Mononuclear cell (primary cell): ENCODE measurements around the gene STRBP. TPM values are rescaled to one million over a fixed set of nuclear protein-coding genes. Genes with fewer than 3 reads are reported as not detected.
"Not testable (repeated sequence)": the region's sequence is repeated elsewhere in the genome, so short reads cannot be mapped to it uniquely, and the experiment has no call there.

ENCODE experiments used
- H3K27me3 ChIP-seq: 2 replicates; pipeline ENCODE4 v1.6.0; 2011; ENCODE audit warnings: low read length, control low read depth; ENCODE audit not compliant: insufficient read depth
- H3K4me1 ChIP-seq: 2 replicates; pipeline ENCODE4 v1.5.1; 2011; ENCODE audit warnings: mild to moderate bottlenecking, low read length, control low read depth; ENCODE audit not compliant: insufficient read depth
- H3K4me3 ChIP-seq: 2 replicates; pipeline ENCODE4 v1.5.1; 2011; ENCODE audit warnings: mild to moderate bottlenecking, low read length, moderate library complexity
- H3K9me3 ChIP-seq: 2 replicates; pipeline ENCODE4 v1.5.1; 2011; ENCODE audit warnings: low read depth, mild to moderate bottlenecking, control low read depth, low read length
- total RNA-seq: library from RNA; depleted of rRNA; stranded (reverse); fragments of >200 nt; gene quantifications from one replicate; pipeline ENCODE4 v1.2.3, GENCODE V29; 2012

STRBP gene
- total RNA-seq, 1 donor, result 13.6 TPM

DNA sequence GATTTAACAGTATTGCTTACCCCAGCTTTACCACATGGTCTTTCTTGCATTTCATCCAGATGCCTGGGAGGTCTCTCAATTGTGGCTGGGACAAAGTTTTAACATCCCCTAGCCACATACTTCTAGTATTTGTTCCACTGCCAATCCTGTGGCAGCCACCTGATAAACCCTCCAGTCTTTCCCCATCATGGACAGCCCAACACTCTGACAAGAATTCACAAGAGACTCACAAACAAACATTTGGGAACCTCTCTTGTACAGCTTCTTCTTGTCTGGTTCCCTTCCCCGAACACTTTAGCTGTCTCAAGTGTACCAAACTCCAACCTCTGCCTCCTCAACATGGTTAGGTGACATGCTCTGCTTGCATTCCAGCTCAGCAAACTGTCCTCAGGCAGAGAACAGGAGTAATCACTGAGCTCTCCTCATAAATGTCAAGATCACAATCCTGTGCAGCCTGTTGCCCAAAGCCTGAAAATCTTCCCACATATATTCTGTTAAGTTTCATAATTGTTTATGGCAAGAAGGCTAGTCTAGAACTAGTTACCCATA is 59.7 kb downstream of the STRBP start:
- Histone ChIP-seq H3K9me3 (no peaks in the 10 kb centered on the region), H3K4me3 (no peak overlapping the region), H3K27me3 (no peaks in the 10 kb centered on the region), H3K4me1 (no peaks in the 10 kb centered on the region)

- Histone ChIP-seq H3K4me1 (no peaks in the 10 kb centered on the region), H3K4me3 (no peak overlapping the region), H3K27me3 (no peaks in the 10 kb centered on the region), H3K9me3 (no peaks in the 10 kb centered on the region)
These were observed 62.3 kb downstream of the STRBP start for GRCh38 chr9:123206065-123206464.

- H3K4me3 ChIP-seq, result no peak overlapping the region
- H3K27me3 ChIP-seq, result no peaks in the 10 kb centered on the region
- H3K9me3 ChIP-seq, result no peaks in the 10 kb centered on the region
- no peaks in the 10 kb centered on the region for H3K4me1 ChIP-seq
These were observed 67.3 kb downstream of the STRBP start for GRCh38 chr9:123201083-123201482.

DNA sequence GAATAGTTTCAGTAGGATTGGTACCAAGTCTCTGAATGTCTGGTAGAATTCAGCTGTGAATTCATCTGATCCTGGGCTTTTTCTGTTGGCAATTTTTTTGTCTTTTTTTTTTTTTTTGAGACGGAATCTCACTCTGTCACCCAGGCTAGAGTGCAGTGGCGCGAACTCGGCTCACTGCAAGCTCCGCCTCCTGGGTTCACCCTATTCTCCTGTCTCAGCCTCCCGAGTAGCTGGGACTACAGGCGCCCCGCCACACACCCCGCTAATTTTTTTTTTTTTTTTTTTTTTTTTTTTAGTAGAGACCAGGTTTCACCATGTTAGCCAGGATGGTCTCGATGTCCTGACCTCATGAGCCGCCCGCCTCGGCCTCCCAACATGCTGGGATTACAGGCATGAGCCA is 67.9 kb downstream of the STRBP start:
- not testable (repeated sequence) for H3K9me3 ChIP-seq, H3K4me1 ChIP-seq, H3K4me3 ChIP-seq, H3K27me3 ChIP-seq

GRCh38 chr9:123196124-123196523 is 72.3 kb downstream of the STRBP start:
- no peaks in the 10 kb centered on the region for H3K4me1 ChIP-seq
- H3K27me3 ChIP-seq, result no peaks in the 10 kb centered on the region
- H3K9me3 ChIP-seq, result no peaks in the 10 kb centered on the region
- no peak overlapping the region for H3K4me3 ChIP-seq

GRCh38 chr9:123194023-123194422 is 74.4 kb downstream of the STRBP start:
- no peaks in the 10 kb centered on the region for H3K9me3 ChIP-seq
- no peaks in the 10 kb centered on the region for H3K4me1 ChIP-seq
- no peaks in the 10 kb centered on the region for H3K27me3 ChIP-seq
- H3K4me3 ChIP-seq, result no peak overlapping the region

DNA sequence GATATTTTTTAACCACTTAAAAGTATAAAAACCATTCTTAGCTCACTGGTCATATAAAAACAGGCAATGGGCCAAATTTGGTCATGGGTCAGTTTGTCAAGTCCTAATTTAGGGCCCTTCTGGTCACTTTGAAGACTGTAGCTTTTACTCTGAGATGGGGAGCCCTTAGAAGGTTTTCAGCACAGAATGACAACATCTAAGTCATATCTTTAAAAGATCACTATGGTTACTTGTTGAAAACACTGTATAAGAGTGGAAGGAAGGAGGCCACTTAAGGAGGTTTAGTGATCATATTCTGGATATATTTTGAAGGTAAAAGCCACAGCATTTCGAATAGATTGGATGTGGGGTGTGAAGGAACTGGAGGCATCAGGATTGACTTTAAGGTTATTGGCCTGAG is 76.7 kb downstream of the STRBP start:
- H3K27me3 ChIP-seq, result no peaks in the 10 kb centered on the region
- no peak overlapping the region for H3K4me3 ChIP-seq
- H3K4me1 ChIP-seq, result no peaks in the 10 kb centered on the region
- no peaks in the 10 kb centered on the region for H3K9me3 ChIP-seq

DNA sequence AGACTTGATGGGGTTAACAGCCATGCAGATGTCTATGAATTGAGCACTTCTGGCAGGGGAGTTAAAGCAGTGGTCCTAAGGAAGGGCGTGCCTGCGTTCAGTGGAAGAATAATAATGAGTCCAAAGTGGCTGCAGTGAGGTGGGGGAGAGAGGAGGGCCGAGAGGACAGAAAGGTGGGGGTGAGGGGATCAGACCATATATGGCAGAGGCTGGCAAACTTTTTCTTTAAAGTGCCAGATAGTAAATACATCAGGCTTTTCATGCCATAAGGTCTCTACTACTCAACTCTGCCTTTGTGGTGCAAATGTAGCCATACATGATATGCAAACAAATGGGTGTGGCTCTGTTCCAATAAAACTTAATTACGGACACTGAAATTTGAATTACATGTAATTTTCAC is 77.1 kb downstream of the STRBP start:
- Histone ChIP-seq H3K4me1 (no peaks in the 10 kb centered on the region), H3K27me3 (no peaks in the 10 kb centered on the region), H3K9me3 (no peaks in the 10 kb centered on the region), H3K4me3 (no peak overlapping the region)

DNA sequence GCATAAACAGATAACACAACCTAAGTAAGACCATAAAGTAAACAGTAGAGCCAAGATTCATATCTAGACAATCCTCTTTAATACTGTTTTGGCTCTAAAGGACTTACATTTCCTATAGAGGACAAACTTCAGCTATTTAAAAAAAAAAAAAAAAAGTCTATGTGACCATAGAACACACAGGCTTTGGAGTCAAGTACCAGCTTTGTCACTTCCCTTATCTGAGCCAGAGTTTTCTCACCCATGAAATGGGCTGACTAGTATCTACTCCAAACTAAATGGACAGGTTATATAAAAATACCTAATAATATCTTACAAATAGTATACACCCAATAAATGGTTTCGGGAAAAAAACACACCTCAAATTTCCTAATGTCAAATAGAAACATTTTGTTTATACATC is 81.3 kb downstream of the STRBP start:
- Histone ChIP-seq H3K9me3 (no peaks in the 10 kb centered on the region), H3K4me1 (no peaks in the 10 kb centered on the region)

DNA sequence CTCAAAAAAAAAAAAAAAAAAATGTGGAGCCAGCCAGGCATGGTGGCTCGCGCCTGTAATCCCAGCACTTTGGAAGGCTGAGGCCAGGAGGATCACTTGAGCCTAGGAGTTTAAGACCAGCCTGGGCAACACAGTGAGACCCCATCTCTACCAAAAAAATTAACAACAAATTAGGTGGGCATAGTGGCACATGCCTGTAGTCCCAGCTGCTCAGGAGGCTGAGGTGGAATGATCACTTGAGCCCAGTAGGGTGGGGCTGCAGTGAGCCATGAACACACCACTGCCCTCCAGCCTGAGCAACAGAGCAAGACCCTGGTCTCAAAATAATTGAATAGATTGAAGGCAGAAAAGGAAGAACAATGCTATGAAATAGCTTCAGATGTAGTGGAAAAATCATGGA is 82.4 kb downstream of the STRBP start:
- not testable (repeated sequence) for H3K4me3 ChIP-seq, H3K9me3 ChIP-seq, H3K4me1 ChIP-seq, H3K27me3 ChIP-seq

More for the DNA sequence above, 81.3 kb downstream of the STRBP start:
- no peak overlapping the region for H3K4me3 ChIP-seq
- no peaks in the 10 kb centered on the region for H3K27me3 ChIP-seq

DNA sequence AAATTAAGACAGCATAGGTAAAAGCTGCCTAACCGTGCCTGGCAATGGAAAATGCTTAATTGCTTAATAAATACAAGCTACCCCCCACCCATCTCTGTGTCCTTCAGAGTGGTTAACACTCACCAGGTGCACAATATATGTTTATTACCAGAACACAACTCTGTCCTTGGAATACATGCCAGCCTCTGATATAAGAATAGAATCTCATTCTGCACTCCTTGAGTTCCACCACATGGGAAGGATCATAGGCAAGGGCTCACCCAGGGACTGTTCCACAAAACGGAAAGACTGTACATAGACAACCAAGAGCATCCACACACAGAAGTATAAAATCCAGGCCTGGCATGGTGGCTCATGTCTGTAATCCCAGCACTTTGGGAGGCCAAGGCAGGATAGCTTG is 91.4 kb downstream of the STRBP start:
- H3K4me1 ChIP-seq, result peaks cover 16% of the 10 kb centered on the region
- H3K27me3 ChIP-seq, result no peaks in the 10 kb centered on the region
- H3K4me3 ChIP-seq, result no peak overlapping the region
- H3K9me3 ChIP-seq, result no peaks in the 10 kb centered on the region

- Histone ChIP-seq H3K9me3 (no peaks in the 10 kb centered on the region), H3K4me3 (no peak overlapping the region), H3K4me1 (peaks cover 16% of the 10 kb centered on the region), H3K27me3 (no peaks in the 10 kb centered on the region)
These were observed 92.3 kb downstream of the STRBP start for GRCh38 chr9:123175854-123176629.

GRCh38 chr9:123174887-123175518 is 93.4 kb downstream of the STRBP start:
- Histone ChIP-seq H3K27me3 (no peaks in the 10 kb centered on the region), H3K4me3 (no peak overlapping the region), H3K9me3 (no peaks in the 10 kb centered on the region), H3K4me1 (peaks cover 16% of the 10 kb centered on the region)

DNA sequence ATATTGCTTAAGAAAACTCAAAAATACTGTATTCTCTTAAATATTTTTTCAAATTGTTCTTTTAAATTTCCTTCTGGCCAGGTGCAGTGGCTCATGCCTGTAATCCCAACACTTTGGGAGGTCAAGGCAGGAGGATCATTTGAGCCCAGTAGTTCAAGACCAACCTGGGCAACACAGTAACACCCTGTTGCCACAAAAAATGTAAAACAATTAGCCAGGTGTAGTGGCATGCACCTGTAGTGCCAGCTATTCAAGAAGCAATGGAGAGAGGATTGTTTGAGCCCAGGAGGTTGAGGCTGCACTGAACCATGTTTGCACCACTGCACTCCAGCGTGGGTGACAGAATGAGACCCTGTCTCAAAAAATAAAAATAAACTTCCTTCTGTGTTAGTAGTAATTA is 94.3 kb downstream of the STRBP start:
- Histone ChIP-seq H3K4me1 (peaks cover 16% of the 10 kb centered on the region), H3K27me3 (no peaks in the 10 kb centered on the region), H3K9me3 (no peaks in the 10 kb centered on the region), H3K4me3 (no peak overlapping the region)

DNA sequence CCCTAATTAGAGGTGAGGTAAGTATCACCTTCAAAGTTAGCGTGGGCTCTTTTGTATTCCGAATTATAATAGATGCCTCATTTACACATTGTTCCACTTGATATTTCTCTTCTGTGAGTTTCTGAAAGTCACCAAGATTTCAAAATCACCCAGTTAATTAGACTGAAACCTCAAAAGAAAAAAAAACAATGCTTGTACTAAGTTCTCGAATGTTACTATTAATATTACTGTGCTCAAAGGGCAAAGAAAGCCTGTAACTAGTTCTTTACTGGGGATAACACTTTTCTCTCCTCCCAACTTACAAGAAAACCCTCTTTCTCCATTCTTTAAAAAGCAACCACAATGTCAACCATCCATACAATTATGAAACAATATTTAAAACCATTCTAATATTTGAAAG is 98.5 kb downstream of the STRBP start:
- Histone ChIP-seq H3K9me3 (no peaks in the 10 kb centered on the region), H3K4me3 (no peak overlapping the region), H3K27me3 (no peaks in the 10 kb centered on the region), H3K4me1 (peaks cover 16% of the 10 kb centered on the region)

DNA sequence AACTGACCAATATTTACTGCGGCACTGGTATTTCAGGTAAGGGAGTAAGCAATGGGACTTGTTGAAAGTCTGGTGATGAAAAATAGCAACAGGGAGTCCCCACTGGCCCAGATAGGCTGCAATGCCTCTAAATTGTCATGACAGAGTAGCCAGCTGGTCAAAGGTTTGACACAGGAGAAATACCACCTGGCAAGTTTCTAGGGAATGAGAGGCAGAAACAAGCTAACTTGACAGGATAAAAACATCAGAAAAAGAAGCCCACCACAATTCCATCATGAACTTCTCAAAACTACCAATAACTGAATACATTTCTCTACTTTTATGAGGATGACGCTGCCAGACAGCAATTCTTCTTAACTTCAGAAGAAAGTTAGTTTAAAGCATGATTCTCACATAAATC is 99.8 kb downstream of the STRBP start:
- peaks cover 8% of the 10 kb centered on the region for H3K4me1 ChIP-seq
- no peaks in the 10 kb centered on the region for H3K27me3 ChIP-seq
- H3K4me3 ChIP-seq, result no peak overlapping the region
- H3K9me3 ChIP-seq, result no peaks in the 10 kb centered on the region
